HEK293T (cell line): ENCODE data around the gene MGMT.

Experiments used
- CTCF ChIA-PET: fragments of 350-600 bp; formaldehyde crosslinking; extraction: SDS; loops from one replicate; lab custom pipeline; 2021; ENCODE audit warnings: antibody characterized with exemption, inconsistent platforms; lab: Yijun Ruan, JAX
- POLR2A ChIA-PET: fragments of 350-600 bp; formaldehyde crosslinking; extraction: SDS; loops from one replicate; lab custom pipeline; 2020; ENCODE audit warnings: antibody characterized with exemption, inconsistent platforms; lab: Yijun Ruan, JAX
- DNase-seq: peaks from one replicate; pipeline ENCODE4 v3.0.0; 2012; ENCODE audit warnings: mixed read lengths; ENCODE audit errors: extremely low spot score
- ARNT ChIP-seq: fragments of 450-650 bp; IDR thresholded peaks from 2 replicates; pipeline ENCODE4 v1.6.1; 2017; ENCODE audit warnings: mild to moderate bottlenecking
- BHLHE40 ChIP-seq: fragments of 450-650 bp; IDR thresholded peaks from 2 replicates; pipeline ENCODE4 v1.6.1; 2016; ENCODE audit warnings: mild to moderate bottlenecking, moderate library complexity, borderline replicate concordance
- CTBP1 ChIP-seq: fragments of 450-650 bp; IDR thresholded peaks from 2 replicates; pipeline ENCODE4 v1.6.1; 2016; ENCODE audit warnings: borderline replicate concordance
- ELF4 ChIP-seq: fragments of 450-650 bp; IDR thresholded peaks from 2 replicates; pipeline ENCODE4 v1.6.1; 2017; ENCODE audit warnings: antibody characterized with exemption
- FOXA1 ChIP-seq: fragments of 450-650 bp; IDR thresholded peaks from 2 replicates; pipeline ENCODE4 v1.6.1; 2016; ENCODE audit warnings: mild to moderate bottlenecking
- FOXK2 ChIP-seq: fragments of 450-650 bp; IDR thresholded peaks from 2 replicates; pipeline ENCODE4 v1.6.1; 2016; ENCODE audit warnings: mild to moderate bottlenecking
- FOXM1 ChIP-seq: fragments of 450-650 bp; IDR thresholded peaks from 2 replicates; pipeline ENCODE4 v1.6.1; 2017; ENCODE audit warnings: mild to moderate bottlenecking, borderline replicate concordance
- HDGF ChIP-seq: fragments of 450-650 bp; IDR thresholded peaks from 2 replicates; pipeline ENCODE4 v1.6.1; 2017; ENCODE audit warnings: antibody characterized with exemption, borderline replicate concordance
- L3MBTL2 ChIP-seq: fragments of 450-650 bp; conservative IDR thresholded peaks from 2 replicates; pipeline ENCODE4 v1.6.1; 2016; ENCODE audit warnings: mild to moderate bottlenecking
- LEF1 ChIP-seq: fragments of 450-650 bp; IDR thresholded peaks from 2 replicates; pipeline ENCODE4 v1.6.1; 2017; ENCODE audit warnings: mild to moderate bottlenecking, borderline replicate concordance
- NFRKB ChIP-seq: fragments of 450-650 bp; IDR thresholded peaks from 2 replicates; pipeline ENCODE4 v1.6.1; 2016; ENCODE audit warnings: mild to moderate bottlenecking, moderate library complexity
- SP1 ChIP-seq: fragments of 450-650 bp; IDR thresholded peaks from 2 replicates; pipeline ENCODE4 v1.6.1; 2017
- SUZ12 ChIP-seq: fragments of 450-650 bp; IDR thresholded peaks from 2 replicates; pipeline ENCODE4 v1.6.1; 2016; ENCODE audit warnings: mild to moderate bottlenecking
- TARDBP ChIP-seq: fragments of 450-650 bp; IDR thresholded peaks from 2 replicates; pipeline ENCODE4 v1.6.1; 2016
- ZNF384 ChIP-seq: fragments of 450-650 bp; IDR thresholded peaks from 2 replicates; pipeline ENCODE4 v1.6.1; 2016
- TF ChIP-seq, protein P1 (sequence below): fragments of 450-650 bp; IDR thresholded peaks from 2 replicates; pipeline ENCODE4 v1.6.1; 2016

MGMT gene

DNA sequence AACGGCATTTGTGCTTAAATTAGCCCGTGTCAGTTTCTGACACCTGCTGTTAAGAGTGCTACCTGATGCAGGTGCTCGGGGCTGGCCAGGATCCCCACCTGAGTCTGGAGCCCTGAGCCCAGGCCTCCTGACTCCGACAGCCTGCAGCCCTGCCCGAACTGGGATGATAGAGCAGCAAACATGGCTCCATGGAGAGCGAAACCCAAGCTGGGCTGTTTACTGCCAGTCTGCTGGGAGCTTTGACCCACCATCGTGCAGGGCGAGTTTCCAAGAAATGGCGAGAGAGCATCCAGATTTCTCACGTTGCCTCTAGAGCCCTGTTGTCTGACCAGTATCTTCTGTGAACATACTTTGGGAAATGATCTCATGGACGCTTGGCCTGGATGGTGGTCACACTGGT is 66.2 kb downstream of the MGMT start:
- TF ChIP-seq L3MBTL2: no peak
- TF ChIP-seq, protein P1, sequence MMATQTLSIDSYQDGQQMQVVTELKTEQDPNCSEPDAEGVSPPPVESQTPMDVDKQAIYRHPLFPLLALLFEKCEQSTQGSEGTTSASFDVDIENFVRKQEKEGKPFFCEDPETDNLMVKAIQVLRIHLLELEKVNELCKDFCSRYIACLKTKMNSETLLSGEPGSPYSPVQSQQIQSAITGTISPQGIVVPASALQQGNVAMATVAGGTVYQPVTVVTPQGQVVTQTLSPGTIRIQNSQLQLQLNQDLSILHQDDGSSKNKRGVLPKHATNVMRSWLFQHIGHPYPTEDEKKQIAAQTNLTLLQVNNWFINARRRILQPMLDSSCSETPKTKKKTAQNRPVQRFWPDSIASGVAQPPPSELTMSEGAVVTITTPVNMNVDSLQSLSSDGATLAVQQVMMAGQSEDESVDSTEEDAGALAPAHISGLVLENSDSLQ: no peak
- no peak for TF ChIP-seq LEF1
- TF ChIP-seq CTBP1: no peak
- TF ChIP-seq SUZ12: no peak
- no peak for TF ChIP-seq ELF4
- TF ChIP-seq FOXA1: no peak
- TF ChIP-seq FOXM1: no peak
- TF ChIP-seq NFRKB: no peak
- no peak for TF ChIP-seq BHLHE40
- no peak for TF ChIP-seq FOXK2
- TF ChIP-seq SP1: no peak
- no peak for TF ChIP-seq ARNT
- no peak for TF ChIP-seq TARDBP
- no peak for DNase-seq
- ChIA-PET POLR2A (no interaction called here), CTCF (no interaction called here)

DNA sequence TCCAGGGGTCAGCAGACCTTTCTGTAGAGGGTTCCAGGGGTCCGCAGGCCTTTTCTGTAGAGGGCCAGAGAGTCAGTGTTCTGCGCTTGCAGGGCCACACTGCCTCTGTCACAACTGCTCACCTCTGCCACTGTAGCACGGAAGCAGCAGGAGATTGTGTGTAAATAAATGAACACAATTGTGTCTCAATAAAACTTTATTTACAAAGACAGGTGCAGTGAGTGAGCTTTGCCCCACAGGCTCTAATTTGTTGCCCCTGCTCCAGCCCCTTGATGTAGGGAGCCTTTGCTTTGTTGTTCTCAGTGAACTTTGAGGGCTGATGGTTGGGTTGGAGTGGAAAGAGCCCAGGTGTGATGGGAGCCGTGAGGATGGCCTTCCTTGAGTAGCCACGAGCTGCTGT is 67.8 kb downstream of the MGMT start:
- TF ChIP-seq HDGF (no peak), LEF1 (no peak), BHLHE40 (no peak), CTBP1 (no peak), NFRKB (no peak), SUZ12 (no peak), ZNF384 (no peak), ARNT (no peak), TARDBP (no peak), FOXM1 (no peak)
- TF ChIP-seq, protein P1: no peak
- ChIA-PET POLR2A (no interaction called here), CTCF (no interaction called here)
- no peak for DNase-seq

DNA sequence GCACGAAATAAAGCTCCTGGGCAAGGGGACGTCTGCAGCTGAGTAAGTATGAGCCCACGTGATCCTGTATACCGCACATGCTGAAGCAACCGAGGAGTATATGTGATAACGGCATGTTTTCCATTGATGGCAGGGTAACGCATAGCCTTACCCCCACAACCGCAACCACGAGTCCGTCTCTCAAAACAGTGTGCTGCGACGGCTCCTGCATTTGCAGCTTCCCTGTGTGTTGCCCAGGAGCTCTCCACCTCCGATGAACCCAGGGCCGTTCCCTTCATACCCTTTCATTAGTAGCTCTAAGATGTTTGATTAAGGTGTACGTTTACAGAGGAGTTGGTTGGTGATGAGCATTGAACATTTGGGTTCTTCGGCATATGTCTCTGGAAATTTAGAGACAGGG is 69.3 kb downstream of the MGMT start:
- no peak for TF ChIP-seq FOXM1
- no peak for TF ChIP-seq L3MBTL2
- no peak for TF ChIP-seq ARNT
- TF ChIP-seq CTBP1: no peak
- no peak for TF ChIP-seq TARDBP
- no peak for TF ChIP-seq SP1
- no peak for TF ChIP-seq NFRKB
- TF ChIP-seq ZNF384: no peak
- TF ChIP-seq FOXA1: no peak
- no peak for TF ChIP-seq ELF4
- TF ChIP-seq BHLHE40: no peak
- no peak for TF ChIP-seq LEF1
- TF ChIP-seq, protein P1: no peak
- no peak for TF ChIP-seq HDGF
- no peak for TF ChIP-seq SUZ12
- TF ChIP-seq FOXK2: no peak
- ChIA-PET POLR2A (no interaction called here), CTCF (no interaction called here)
- DNase-seq: no peak

DNA sequence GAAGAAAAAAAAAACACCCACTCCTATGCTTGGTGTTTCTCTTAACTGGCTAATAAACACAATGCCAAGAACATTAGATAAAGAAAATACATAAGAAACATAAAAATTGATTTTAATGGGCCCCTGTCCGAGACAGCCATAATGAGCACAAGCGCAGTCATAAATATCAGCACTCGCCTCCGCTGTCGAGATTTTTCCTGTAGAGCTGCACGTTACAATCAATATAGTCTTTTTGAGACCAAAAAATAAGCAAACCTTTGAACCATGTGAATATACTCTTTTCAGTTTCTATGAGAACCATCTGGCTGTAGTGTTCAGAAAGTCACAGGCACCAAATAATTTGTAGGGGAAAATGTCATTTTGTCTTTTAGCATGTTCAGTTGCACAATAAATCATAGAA is 70.1 kb downstream of the MGMT start:
- ChIA-PET CTCF (no interaction called here), POLR2A (no interaction called here)
- no peak for TF ChIP-seq FOXA1
- DNase-seq: no peak

DNA sequence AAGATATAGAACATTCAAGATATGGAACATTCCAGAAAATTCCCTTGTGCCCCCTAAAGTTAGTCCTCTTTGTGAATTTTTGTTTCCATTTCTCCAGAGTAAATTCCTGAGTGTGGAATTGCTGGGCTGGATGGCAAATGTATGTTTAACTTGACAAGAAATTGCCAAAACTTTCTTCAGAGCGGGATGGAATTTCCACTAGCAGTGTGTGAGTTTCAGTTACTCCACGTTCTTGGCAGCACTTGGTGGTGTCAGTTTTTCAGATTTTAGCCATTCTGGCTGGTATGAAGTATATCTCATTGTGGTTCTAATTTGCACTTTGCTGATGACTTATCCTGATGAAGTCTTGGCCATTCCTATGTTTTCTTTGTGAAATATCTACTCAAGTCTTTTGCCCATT is 71.2 kb downstream of the MGMT start:
- no peak for DNase-seq
- ChIA-PET CTCF (no interaction called here), POLR2A (no interaction called here)
- TF ChIP-seq ELF4: no peak
- no peak for TF ChIP-seq SUZ12

DNA sequence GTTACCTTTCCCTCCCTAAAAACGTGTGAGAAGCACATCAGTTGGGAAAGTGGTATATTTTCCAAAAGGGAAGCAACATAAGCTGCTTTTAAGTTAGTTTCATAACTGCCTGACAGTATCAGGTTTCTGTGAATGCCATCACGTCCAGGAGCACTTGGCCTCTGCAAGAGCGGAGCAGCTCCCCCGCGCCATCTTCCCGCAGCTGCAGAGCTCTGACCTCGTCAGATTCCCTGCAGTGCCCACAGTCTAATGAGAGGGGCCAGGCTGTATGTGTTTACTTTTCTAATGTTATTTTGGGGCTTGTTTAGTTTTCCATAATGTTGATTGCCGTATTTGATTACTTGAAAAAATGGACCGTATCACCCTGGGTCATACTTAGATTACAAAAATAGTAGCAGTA is 74.2 kb downstream of the MGMT start:
- ChIA-PET POLR2A (no interaction called here), CTCF (no interaction called here)
- TF ChIP-seq, protein P1: no peak
- TF ChIP-seq ARNT (no peak), ZNF384 (no peak), FOXA1 (no peak), HDGF (no peak), L3MBTL2 (no peak), SUZ12 (no peak), LEF1 (no peak), ELF4 (no peak), SP1 (no peak), CTBP1 (no peak), FOXM1 (no peak)
- no peak for DNase-seq
